Daoy (cell line): ENCODE results near the gene FGF3. TPM values are rescaled to one million over a fixed set of nuclear protein-coding genes. Genes with fewer than 3 reads are reported as not detected.
"Not testable (repeated sequence)": the region's sequence is repeated elsewhere in the genome, so short reads cannot be mapped to it uniquely, and the experiment has no call there.

ENCODE experiments used
- DNase-seq: peaks from one replicate; pipeline ENCODE4 v3.0.0-alpha.2; 2015; ENCODE audit warnings: low read depth
- total RNA-seq: library from RNA; depleted of rRNA; stranded (reverse); fragments of >200 nt; shearing (Covaris generic); gene quantifications from 2 replicates; pipeline ENCODE4 v1.2.3, GENCODE V29; 2014; rRNA removed

Gene FGF3
- total RNA-seq, 1 experiment from 2014 or later = not detected

DNA sequence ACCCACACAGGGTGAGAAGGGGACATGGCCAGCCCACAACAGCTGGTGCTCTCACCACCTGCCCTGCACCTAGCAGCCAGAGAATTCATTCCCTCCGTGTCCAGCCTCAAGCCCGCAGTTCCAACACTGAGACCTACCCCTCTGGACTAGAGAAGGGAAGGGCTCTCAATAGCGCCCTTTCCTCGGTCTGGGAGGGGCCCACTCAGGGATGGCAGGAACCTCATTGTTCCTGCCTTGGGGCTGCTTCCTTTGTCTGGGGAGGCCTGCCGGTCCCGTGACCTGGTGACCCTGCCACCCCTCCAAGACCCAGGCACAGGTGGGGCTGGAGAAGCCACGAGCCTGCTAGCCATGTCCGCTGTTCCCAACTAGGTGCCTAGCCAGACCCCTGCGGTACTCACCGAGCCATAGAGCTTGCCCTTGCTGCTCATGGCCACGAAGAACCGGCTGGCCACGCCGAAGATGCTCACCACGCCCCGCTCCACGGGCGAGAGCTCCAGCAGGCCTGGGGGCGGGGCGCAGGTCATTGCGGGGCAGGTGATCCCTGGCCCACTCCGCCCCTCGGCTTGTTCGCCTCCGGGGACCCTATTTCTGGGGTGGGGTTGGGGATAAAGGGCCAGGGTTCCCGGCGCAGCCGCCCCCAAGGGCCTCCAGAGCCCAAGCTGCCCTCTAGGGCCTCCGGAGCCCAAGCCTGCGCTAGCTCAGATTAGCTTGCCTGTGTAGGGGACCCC lies 45.4 kb downstream of the FGF3 start:
- DNase-seq = no peak

DNA sequence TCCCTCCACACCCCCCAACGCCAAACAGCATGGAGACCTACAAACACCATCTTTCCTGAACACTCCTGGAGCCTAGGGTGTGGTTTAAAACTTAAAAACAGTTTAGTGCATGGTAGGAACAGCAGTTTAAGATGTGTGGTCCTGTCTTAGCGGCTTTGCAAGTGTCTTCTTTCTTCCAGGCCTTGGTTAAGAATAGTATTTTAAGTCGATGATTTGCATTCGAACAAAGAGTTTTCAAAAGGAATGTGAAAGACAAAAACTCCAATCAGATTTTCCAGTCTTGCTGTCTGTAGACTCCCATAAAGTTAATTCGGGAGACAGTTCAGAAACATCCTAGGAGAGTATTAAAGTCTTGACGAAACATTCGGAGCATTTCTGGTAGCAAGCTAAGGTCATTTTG lies 47.8 kb downstream of the FGF3 start:
- no peak for DNase-seq

DNA sequence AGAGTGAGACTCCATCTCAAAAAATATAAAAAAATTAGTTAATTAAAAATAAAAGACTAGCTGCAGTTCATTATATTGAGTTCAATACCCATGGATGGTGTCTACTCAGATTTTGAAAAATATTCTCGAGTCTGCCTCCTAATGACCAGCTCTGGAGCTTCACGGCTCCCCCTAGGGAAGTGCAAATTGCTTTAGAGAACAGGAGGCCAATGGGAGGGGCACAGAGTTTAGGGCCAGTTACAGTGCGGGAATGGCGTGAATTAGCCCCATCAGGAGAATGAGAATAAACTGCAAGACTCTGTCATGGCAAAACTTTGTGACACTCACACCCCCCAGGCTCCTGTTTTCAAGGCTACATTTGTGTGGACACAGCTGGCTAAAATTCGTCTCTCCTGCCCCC lies 48.7 kb downstream of the FGF3 start:
- DNase-seq = no peak

DNA sequence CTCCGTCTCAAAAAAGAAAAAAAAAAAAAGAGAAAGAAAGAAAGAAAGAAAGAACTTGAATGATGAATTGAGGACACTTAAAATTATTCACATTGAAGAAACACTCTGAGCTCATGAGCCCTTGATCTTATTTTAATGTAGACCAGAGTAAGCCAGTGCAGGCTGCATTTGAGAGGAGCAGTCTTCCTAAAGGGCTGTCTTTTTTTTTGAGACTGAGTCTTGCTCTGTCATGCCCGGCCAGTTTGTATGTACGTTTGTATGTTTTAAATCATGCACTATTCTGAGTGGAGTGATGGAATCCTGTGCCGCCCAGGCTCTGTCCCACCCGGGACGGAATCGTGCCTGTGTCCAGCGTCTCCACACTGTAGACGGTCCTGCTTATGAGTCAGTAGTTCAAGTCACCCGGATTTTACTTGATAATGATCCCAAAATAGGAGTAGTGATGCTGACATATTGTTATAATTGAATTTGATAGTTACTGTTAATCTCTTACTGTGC lies 53.7 kb downstream of the FGF3 start:
- DNase-seq = no peak

DNA sequence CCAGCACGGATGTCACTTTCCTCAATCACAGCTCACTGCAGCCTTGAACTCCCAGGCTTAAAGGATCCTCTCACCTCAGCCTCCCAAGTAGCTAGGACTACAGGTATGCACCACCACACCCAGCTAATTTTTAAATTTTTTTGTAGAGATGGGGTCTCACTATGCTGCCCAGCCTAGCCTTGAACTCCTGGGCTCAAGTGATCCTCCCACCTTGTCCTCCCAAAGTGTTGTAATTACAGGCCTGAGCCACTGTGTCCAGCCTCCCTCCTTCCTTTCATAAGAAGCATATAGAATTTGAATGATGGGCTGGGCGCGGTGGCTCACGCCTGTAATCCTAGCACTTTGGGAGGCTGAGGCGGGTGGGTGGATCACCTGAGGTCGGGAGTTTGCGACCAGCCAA lies 54.3 kb downstream of the FGF3 start:
- DNase-seq = not testable (repeated sequence)

DNA sequence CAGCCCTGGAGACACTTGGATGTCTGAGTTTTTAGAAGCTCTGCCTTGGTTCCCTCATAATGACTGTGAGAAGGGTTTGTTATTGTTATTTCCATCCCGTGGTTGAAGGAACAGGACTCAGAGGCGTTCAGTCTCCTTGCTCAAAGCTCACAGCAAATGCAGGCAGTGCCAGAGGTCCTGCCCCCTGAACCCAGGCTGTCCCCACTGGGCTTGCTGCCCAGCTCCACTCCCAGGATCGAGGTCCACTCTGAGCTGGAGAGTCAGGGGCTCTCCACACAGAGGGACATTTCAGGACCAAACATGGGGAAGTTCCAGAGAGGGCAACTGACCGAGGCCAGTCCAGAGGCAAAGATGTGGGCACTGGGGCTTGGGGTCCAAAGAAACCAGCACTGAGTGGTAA lies 58.9 kb downstream of the FGF3 start:
- no peak for DNase-seq

Other genes with a start within 250 kb of the FGF3 start
- 180 and 264 TPM in 2 replicates for gene CCND1, start 178.3 kb downstream of the FGF3 start, total RNA-seq
- 11.2 and 17.1 TPM in 2 replicates for gene LTO1, start 144.1 kb downstream of the FGF3 start, total RNA-seq
- not detected in 2 replicates for gene FGF19, start 115.4 kb downstream of the FGF3 start, total RNA-seq
- not detected in 2 replicates for gene FGF4, start 44.1 kb downstream of the FGF3 start, total RNA-seq